Measurements from ENCODE around the gene NTM. TPM values are rescaled to one million over a fixed set of nuclear protein-coding genes. Genes with fewer than 3 reads are reported as not detected.
A peak's percentile ranks its signal among the peaks of the same experiment; 100 is the strongest.
"Not testable (repeated sequence)": the region's sequence is repeated elsewhere in the genome, so short reads cannot be mapped to it uniquely, and the experiment has no call there.

NTM gene
- total RNA-seq, 1 donor: 52.2 TPM

DNA sequence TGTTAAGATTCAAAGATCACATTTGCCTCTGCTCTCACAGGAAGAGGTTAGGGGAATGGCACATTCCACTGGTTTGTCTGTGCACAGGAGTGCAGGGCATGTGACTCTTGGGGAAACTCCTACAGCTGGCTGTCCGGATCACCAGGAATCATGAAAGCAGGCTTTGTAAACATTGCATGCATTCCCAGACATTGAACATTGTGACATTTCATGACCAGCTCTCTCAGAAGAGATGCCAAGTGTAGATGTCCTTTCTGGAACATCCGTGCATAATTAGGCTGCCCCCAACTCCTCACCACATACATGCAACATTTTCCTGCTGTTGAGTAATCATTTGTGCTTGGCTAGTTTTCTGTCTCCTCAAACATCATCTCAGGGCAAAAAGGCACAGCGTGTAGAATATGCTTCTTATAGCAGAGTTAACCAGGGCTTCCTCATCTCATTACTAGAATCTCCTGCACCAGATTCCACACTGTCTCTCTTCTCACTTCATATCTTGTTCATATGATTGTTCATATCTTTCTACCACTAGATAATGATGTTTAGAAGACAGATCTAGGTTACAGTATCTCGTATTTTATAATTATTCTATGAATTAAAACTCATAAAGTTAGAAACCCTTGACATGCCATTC lies 694.7 kb downstream of the NTM start:
- DNase-seq (ENCODE audit: low read depth): peak; percentile 94
- TF ChIP-seq, protein P1, sequence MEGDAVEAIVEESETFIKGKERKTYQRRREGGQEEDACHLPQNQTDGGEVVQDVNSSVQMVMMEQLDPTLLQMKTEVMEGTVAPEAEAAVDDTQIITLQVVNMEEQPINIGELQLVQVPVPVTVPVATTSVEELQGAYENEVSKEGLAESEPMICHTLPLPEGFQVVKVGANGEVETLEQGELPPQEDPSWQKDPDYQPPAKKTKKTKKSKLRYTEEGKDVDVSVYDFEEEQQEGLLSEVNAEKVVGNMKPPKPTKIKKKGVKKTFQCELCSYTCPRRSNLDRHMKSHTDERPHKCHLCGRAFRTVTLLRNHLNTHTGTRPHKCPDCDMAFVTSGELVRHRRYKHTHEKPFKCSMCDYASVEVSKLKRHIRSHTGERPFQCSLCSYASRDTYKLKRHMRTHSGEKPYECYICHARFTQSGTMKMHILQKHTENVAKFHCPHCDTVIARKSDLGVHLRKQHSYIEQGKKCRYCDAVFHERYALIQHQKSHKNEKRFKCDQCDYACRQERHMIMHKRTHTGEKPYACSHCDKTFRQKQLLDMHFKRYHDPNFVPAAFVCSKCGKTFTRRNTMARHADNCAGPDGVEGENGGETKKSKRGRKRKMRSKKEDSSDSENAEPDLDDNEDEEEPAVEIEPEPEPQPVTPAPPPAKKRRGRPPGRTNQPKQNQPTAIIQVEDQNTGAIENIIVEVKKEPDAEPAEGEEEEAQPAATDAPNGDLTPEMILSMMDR (IDR thresholded peaks at IDR 0.05; ENCODE audit: insufficient read depth, low read length): no peak
- H3K4me3 ChIP-seq (ENCODE audit: low read depth, low read length): no peak overlapping the region

DNA sequence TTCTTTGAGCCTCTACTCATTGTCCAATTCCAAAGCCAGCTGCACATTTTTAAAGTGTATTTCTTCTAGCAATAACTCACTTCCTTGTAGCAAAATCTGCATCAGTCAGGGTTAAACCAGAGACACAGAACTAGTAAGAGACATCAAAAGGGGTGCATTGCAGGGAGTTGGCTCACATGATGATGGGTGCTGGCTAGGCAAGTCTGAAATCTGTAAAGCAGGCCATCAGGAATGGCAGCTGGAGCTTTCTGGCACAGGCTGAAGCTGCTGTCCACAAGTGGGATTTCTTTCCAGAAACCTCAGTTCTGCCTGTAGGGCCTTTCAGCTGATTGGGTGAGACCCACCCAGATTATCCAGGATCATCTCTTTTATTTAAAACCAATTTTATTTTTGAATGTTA lies 698.1 kb downstream of the NTM start:
- TF ChIP-seq, protein P1 (IDR thresholded peaks at IDR 0.05; ENCODE audit: insufficient read depth, low read length): no peak
- peak; percentile 70 for DNase-seq (ENCODE audit: low read depth)

DNA sequence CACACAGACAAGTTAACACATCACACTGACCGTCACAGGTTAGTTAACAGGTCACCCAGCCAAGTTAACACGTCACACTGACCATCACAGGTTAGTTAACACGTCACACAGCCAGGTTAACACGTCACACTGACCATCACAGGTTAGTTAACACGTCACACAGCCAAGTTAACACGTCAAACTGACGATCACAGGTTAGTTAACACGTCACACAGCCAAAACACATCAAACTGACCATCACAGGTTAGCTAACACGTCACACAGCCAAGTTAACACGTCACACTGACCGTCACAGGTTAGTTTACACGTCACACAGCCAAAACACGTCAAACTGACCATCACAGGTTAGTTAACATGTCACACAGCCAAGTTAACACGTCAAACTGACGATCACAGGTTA lies 699.2 kb downstream of the NTM start:
- H3K4me3 ChIP-seq (ENCODE audit: low read depth, low read length); DNase-seq (ENCODE audit: low read depth): not testable (repeated sequence)

More for the DNA sequence above, 698.1 kb downstream of the NTM start:
- no peak overlapping the region for H3K4me3 ChIP-seq (ENCODE audit: low read depth, low read length)

DNA sequence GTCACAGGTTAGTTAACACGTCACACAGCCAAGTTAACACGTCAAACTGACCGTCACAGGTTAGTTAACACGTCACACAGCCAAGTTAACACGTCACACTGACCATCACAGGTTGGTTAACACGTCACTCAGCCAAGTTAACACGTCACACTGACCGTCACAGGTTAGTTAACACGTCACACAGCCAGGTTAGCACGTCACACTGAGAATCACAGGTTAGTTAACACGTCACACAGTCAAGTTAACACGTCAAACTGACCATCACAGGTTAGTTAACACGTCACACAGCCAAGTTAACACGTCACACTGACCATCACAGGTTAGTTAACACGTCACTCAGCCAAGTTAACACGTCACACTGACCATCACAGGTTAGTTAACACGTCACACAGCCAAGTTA lies 700.5 kb downstream of the NTM start:
- not testable (repeated sequence) for DNase-seq (ENCODE audit: low read depth); H3K4me3 ChIP-seq (ENCODE audit: low read depth, low read length)

DNA sequence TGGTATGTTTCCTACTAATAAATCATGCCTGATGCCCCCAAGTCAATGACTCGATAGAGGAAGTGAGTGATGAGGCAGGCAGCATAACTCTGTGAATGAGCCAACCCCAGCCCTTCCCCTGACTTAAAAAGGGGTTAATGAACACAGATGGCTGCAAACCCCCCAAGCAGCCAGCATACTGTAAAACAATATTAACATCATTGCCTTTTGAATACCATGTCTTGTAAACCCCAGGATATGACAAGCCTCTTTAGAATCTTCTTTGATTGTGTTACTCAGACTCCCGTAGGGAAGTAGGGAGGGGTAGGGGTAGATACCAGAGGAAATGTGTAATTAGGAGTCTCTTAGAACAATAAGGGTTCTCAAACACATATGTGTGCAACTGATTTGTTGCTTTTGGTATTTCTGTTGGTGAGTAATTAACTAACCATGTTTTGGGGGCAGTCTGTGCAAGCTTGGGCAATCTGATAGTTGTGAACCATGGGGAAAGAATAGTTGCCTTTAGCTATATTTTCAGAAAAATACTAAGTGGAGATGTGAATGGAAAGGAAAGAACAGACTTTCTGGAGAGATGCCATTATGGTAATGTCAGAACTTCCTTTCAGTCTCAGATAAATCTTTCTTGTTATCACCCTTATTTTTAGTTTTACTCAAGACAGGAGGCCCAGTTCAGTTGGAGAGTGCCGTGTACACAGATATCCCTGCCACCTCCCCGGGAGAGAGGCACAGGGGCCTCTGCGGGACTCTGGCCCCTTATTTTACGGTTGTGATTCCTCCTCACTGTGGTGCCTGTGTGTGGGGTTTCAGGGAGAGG lies 701.8 kb downstream of the NTM start:
- DNase-seq (ENCODE audit: low read depth): peak; percentile 96
- TF ChIP-seq, protein P1 (IDR thresholded peaks at IDR 0.05; ENCODE audit: insufficient read depth, low read length): no peak
- peak overlapping the region; percentile 23 for H3K4me3 ChIP-seq (ENCODE audit: low read depth, low read length)

DNA sequence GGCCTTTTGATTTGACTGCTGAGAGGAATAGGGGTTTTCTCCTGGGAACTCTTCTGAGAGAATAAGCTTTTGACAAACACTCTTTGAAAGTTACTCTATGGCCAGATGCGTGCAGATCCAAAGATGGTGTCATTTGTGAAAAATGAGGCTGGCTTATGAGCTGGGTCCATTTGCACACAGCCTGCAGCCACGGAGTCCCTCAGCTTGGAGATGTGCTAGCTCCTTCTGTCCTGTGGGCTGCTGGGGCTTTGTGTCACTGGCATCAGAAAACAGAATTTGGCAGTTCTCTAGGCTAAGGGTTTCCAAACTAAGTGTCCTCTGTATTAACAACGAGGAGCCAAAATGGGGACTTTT lies 702.4 kb downstream of the NTM start:
- TF ChIP-seq, protein P1 (IDR thresholded peaks at IDR 0.05; ENCODE audit: insufficient read depth, low read length): no peak
- peak; percentile 76 for DNase-seq (ENCODE audit: low read depth)
- H3K4me3 ChIP-seq (ENCODE audit: low read depth, low read length): no peak overlapping the region

DNA sequence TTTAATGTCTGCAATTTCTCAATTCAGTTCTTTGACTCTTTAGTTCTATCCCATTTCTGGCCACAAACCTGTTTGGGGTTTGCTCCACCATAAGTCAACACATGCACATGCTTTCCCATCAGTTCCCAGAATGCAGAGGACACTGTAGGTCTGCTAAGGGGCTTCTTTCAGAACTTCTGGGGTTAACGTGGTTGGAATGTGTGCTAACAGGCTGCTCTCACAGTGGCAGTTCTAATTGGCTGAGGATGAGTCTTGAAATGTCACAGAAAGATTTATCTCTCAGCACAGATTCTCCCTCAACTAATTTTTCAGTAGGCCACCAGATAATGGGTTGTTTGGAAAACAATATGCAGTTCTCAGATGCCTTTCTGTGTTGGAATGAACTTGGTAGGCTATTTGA lies 703.4 kb downstream of the NTM start:
- TF ChIP-seq, protein P1 (IDR thresholded peaks at IDR 0.05; ENCODE audit: insufficient read depth, low read length): no peak
- no peak overlapping the region for H3K4me3 ChIP-seq (ENCODE audit: low read depth, low read length)
- DNase-seq (ENCODE audit: low read depth): no peak

DNA sequence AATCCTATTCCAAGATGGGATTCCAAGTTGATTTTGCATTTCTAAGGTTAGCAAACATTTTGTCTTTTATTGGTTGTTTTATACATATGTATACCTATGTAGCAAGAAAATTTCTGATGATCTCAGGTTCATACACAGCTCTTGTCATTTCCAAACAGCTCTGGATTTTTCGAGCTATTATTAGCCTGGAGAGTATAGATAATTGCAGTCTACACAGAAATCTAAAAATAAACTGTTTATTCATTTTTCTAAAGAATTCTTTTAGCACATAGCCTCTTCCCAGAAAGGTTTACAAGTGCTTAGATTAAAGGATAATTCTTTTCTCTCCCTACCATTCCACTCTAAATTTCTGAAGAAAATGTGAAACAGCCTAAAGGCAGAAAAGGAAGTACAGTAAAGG lies 705.0 kb downstream of the NTM start:
- TF ChIP-seq, protein P1 (IDR thresholded peaks at IDR 0.05; ENCODE audit: insufficient read depth, low read length): no peak
- H3K4me3 ChIP-seq (ENCODE audit: low read depth, low read length): no peak overlapping the region
- no peak for DNase-seq (ENCODE audit: low read depth)

All from fibroblast of the aortic adventitia (primary cell).